Measurements from ENCODE around the gene LRP10.

LRP10 gene

DNA sequence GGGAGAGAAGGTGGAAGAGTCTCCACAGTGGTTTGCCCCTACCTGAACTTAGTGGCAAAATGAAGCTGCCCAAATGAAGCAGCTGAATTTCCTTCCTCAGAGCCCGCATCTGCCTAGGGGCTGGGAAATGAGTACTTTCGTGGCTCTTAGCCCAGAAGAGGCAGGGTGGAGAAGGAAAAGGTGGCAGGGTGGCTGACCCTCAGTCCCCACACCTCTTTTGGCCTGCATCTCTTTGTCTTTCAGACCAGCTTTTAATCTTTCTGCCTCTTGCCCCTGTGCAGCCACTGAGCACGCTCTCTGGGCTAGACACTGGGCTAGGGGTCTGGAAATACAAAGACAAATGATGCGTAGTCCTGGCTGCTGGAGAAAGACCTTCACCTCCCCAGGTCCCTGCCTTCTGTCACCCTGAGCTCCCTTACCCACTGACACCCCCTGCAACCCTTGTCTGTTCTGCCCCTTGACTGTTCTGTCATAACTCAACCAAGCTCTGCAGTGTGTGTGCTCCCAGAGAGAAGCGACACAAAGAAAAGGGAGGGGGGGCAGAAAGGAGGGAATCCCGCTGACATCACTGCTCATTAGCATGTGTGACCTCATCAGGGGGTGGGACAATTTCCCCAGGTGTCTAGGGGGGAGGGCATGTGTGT is 11.1 kb downstream of the LRP10 start:
- DNase-seq (ENCODE audit: extremely low read depth, low read depth) = no peak
- TF ChIP-seq, protein P1, sequence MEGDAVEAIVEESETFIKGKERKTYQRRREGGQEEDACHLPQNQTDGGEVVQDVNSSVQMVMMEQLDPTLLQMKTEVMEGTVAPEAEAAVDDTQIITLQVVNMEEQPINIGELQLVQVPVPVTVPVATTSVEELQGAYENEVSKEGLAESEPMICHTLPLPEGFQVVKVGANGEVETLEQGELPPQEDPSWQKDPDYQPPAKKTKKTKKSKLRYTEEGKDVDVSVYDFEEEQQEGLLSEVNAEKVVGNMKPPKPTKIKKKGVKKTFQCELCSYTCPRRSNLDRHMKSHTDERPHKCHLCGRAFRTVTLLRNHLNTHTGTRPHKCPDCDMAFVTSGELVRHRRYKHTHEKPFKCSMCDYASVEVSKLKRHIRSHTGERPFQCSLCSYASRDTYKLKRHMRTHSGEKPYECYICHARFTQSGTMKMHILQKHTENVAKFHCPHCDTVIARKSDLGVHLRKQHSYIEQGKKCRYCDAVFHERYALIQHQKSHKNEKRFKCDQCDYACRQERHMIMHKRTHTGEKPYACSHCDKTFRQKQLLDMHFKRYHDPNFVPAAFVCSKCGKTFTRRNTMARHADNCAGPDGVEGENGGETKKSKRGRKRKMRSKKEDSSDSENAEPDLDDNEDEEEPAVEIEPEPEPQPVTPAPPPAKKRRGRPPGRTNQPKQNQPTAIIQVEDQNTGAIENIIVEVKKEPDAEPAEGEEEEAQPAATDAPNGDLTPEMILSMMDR (IDR thresholded peaks at IDR 0.05; ENCODE audit: low read depth, low read length, missing control alignments) = no peak
- no peak overlapping the region for H3K4me3 ChIP-seq (replicated peaks; ENCODE audit: low read depth, low read length)

DNA sequence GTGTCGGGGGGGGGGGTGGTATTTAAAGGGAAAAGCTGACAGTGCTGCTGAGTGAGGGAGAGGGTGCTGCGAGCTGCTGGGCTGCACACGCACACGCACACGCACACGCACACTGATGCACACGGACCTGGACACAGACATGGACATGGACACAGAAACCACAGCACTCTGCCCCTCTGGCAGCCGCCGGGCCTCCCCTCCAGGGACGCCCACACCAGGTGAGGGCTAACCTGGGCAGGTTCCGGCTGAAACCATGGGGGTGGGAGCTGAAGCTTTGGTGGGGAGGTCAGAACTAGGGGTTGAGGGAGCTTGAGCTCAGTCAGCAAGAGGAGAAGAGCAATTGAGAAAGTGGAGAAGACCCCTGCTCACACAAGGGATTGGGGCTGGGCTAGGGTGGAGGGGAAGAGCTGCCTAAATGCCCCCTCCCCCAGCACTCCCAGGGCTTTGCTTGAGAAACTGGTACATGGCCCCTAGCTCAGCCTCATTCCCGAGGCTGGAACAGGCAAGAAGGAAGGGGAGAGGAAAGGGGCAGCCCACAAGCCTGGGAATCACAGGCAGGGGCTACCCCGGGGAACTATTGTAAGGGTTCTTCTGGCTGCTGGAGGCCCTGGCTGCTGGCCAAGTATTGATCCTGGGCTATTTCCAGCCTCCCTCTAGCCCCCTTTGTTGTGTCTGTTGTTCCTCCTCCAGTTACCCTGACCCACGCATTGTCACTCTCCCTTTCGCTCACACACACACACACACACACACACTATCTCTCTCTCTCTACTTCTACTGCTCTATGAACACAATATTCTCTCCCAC is 11.8 kb downstream of the LRP10 start, which contains the start of gene REM2:
Gene REM2 (plus strand): TSS at position 50 of the 804 bp plus-strand sequence. CDS start 66 bp downstream, at position 116.
- H3K4me3 ChIP-seq (replicated peaks; ENCODE audit: low read depth, low read length) = no peak within 1 kb of the TSS
- no peak for DNase-seq (ENCODE audit: extremely low read depth, low read depth)
- TF ChIP-seq, protein P1 (IDR thresholded peaks at IDR 0.05; ENCODE audit: low read depth, low read length, missing control alignments) = no peak

DNA sequence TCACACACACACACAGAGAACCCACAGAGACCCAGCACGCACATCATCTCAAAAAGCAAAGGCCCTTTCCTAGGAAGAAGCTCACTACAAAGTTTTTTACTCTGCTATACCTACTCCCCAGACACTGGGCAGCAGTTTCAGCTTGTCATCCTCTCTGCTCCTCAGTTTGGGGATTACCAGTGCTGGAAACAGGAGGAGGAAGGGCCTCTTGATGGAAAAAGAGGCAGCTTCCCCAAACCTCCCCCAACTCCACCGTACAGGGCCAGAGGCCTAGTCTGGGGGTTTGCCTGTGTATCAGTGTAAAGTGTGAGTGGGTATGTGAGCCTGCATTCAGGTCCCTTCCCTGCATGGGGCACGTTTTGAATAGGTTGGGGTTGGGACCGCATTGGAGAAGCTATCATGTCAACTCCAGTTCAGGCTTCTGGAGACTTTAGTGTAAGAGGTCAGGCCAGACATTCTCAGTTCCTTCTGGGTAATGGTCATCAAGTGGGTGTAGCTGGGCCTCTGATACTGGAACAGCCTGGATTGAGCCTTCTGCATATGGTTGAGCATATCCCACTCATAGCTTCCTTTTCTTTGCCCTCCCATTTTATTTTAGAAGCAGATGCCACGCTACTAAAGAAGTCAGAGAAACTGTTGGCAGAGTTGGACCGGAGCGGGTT is 12.7 kb downstream of the LRP10 start:
- H3K4me3 ChIP-seq (replicated peaks; ENCODE audit: low read depth, low read length) = no peak overlapping the region
- no peak for DNase-seq (ENCODE audit: extremely low read depth, low read depth)
- TF ChIP-seq, protein P1 (IDR thresholded peaks at IDR 0.05; ENCODE audit: low read depth, low read length, missing control alignments) = no peak

DNA sequence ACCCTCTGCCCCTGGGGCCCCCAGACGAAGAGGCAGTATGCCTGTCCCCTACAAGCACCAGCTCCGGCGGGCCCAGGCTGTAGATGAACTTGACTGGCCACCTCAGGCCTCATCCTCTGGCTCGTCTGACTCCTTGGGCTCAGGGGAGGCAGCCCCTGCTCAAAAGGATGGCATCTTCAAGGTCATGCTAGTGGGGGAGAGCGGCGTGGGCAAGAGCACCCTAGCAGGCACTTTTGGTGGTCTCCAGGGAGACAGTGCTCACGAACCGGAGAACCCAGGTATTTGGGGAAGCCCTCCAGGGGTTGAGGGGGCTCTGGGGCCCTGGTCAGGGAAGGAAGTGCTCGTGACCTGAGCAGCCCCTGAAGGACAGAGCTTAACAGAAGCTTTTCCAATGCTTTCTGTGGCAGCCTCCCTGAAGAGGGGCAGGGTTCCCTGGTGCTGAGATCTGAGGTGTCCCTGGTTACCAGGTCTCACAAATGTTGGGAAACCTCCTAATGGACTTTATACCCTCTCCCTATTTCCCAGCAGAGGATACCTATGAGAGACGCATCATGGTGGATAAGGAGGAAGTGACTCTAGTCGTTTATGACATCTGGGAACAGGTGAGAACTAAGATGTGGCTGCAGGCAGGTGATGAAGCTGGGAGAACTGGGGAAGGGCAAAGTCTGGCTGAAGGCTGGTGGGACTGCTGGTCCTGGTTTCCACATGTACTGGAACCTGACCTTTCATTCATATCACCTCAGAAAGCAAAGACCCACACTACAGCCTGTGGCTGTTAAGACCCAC is 13.4 kb downstream of the LRP10 start:
- TF ChIP-seq, protein P1 (IDR thresholded peaks at IDR 0.05; ENCODE audit: low read depth, low read length, missing control alignments) = no peak

DNA sequence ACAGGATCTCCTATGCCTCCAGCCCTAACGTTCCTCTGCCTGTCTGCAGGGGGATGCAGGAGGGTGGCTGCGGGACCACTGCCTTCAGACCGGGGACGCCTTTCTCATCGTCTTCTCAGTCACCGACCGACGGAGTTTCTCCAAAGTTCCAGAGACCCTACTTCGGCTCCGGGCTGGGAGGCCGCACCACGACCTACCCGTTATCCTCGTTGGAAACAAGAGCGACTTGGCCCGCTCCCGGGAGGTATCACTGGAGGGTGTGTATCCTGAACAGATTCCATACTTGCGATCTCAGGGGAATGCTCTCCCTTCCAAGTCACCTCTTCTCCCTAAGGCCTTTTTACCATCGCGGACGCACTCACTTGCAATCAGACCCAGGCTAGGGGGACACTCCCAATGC is 14.4 kb downstream of the LRP10 start:
- TF ChIP-seq, protein P1 (IDR thresholded peaks at IDR 0.05; ENCODE audit: low read depth, low read length, missing control alignments) = no peak
- H3K4me3 ChIP-seq (replicated peaks; ENCODE audit: low read depth, low read length) = no peak overlapping the region
- no peak for DNase-seq (ENCODE audit: extremely low read depth, low read depth)

More for the DNA sequence above, 13.4 kb downstream of the LRP10 start:
- no peak for DNase-seq (ENCODE audit: extremely low read depth, low read depth)
- H3K4me3 ChIP-seq (replicated peaks; ENCODE audit: low read depth, low read length) = no peak overlapping the region
